ENCODE results near the gene TCF7L2. TPM values are rescaled to one million over a fixed set of nuclear protein-coding genes. Genes with fewer than 3 reads are reported as not detected.

Gene TCF7L2
- total RNA-seq, 4 donors from 2014 or later: 12.7 to 59.9 (median 16.1) TPM

- H3K27ac ChIP-seq: peak overlapping the region in 1 of 2 donors; percentile 43
- intact Hi-C loops (cut with DNase I; ENCODE audit: low total_unique reads): no loop called here
- no peaks in the 10 kb centered on the region for H3K36me3 ChIP-seq
- DNase-seq: no peak
- H3K4me1 ChIP-seq: peaks cover 0 to 8% of the 10 kb centered on the region in 2 donors
- no peak overlapping the region for H3K4me3 ChIP-seq
- TF ChIP-seq CTCF (IDR thresholded peaks at IDR 0.05) (no peak), POLR2A (IDR thresholded peaks at IDR 0.05) (no peak)
- H3K9me3 ChIP-seq: no peaks in the 10 kb centered on the region
- no peaks in the 10 kb centered on the region for H3K27me3 ChIP-seq
These were observed 69.8 kb downstream of the TCF7L2 start for GRCh38 chr10:113019692-113020474.

GRCh38 chr10:113020475-113020753 lies 70.4 kb downstream of the TCF7L2 start:
- no peaks in the 10 kb centered on the region for H3K36me3 ChIP-seq
- H3K9me3 ChIP-seq: no peaks in the 10 kb centered on the region
- H3K4me3 ChIP-seq: no peak overlapping the region
- peak overlapping the region in 1 of 2 donors; percentile 43 for H3K27ac ChIP-seq
- intact Hi-C loops (cut with DNase I; ENCODE audit: low total_unique reads): no loop called here
- no peak for DNase-seq
- H3K4me1 ChIP-seq: peaks cover 0 to 8% of the 10 kb centered on the region in 2 donors
- TF ChIP-seq POLR2A (IDR thresholded peaks at IDR 0.05) (no peak), CTCF (IDR thresholded peaks at IDR 0.05) (no peak)
- no peaks in the 10 kb centered on the region for H3K27me3 ChIP-seq

- TF ChIP-seq POLR2A (IDR thresholded peaks at IDR 0.05) (no peak), CTCF (IDR thresholded peaks at IDR 0.05) (no peak)
- no peak for DNase-seq
- Histone ChIP-seq H3K27me3 (no peaks in the 10 kb centered on the region), H3K27ac (peak overlapping the region; percentile 38 to 43), H3K4me1 (peaks cover 1 to 8% of the 10 kb centered on the region in 2 donors), H3K4me3 (no peak overlapping the region), H3K36me3 (no peaks in the 10 kb centered on the region), H3K9me3 (no peaks in the 10 kb centered on the region)
- intact Hi-C loops (cut with DNase I; ENCODE audit: low total_unique reads): no loop called here
These were observed 70.8 kb downstream of the TCF7L2 start for GRCh38 chr10:113020838-113021237.

GRCh38 chr10:113021268-113022040 lies 71.4 kb downstream of the TCF7L2 start:
- DNase-seq: peak in 1 of 2 donors; percentile 41
- intact Hi-C loops (cut with DNase I; ENCODE audit: low total_unique reads): no loop called here
- Histone ChIP-seq H3K27ac (peak overlapping the region; percentile 38 to 43), H3K4me3 (no peak overlapping the region), H3K4me1 (peaks cover 7 to 13% of the 10 kb centered on the region in 2 donors), H3K9me3 (no peaks in the 10 kb centered on the region), H3K27me3 (no peaks in the 10 kb centered on the region), H3K36me3 (no peaks in the 10 kb centered on the region)
- TF ChIP-seq CTCF (IDR thresholded peaks at IDR 0.05) (no peak), POLR2A (IDR thresholded peaks at IDR 0.05) (no peak)

- Histone ChIP-seq H3K9me3 (no peaks in the 10 kb centered on the region), H3K27me3 (no peaks in the 10 kb centered on the region), H3K27ac (peak overlapping the region in 1 of 2 donors; percentile 43), H3K36me3 (no peaks in the 10 kb centered on the region), H3K4me3 (no peak overlapping the region), H3K4me1 (peaks cover 13 to 15% of the 10 kb centered on the region in 2 donors)
- DNase-seq: no peak
- intact Hi-C loops (cut with DNase I; ENCODE audit: low total_unique reads): no loop called here
- TF ChIP-seq CTCF (IDR thresholded peaks at IDR 0.05) (no peak), POLR2A (IDR thresholded peaks at IDR 0.05) (no peak)
These were observed 72.2 kb downstream of the TCF7L2 start for GRCh38 chr10:113022265-113022664.
